ENCODE data around the gene MLLT6.

DNA sequence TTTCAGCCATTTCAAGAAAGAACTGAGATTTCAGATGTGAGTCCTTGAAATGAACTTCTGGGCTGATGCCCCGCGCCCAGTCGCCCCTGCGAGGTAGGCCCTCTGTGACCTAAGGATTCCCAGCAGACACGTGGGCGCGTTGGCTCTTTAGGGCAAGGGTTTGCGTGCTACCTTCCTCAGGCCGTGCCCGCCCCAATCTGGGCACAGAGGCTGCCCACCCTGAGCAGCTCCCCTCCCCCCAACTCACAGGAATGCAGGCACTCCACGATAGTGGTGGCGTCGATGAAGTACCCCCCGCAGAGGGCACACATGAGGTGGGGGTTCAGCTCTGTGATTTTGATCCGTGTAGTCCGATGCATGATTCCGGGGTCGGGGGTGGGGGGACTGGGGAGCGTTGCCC is 35.0 kb downstream of the MLLT6 start:
- TF ChIP-seq POLR2A (IDR thresholded peaks at IDR 0.05; ENCODE audit: low read depth, low read length) (no peak), FOS (IDR thresholded peaks at IDR 0.05; ENCODE audit: low read depth, low read length) (no peak), CHD1 (IDR thresholded peaks at IDR 0.05; ENCODE audit: low read depth, low read length) (no peak), CEBPB (IDR thresholded peaks at IDR 0.05; ENCODE audit: low read depth, low read length) (no peak), RAD21 (IDR thresholded peaks at IDR 0.05; ENCODE audit: low read length) (no peak), NFE2L2 (IDR thresholded peaks at IDR 0.05; ENCODE audit: low read depth, low read length) (no peak), RCOR1 (IDR thresholded peaks at IDR 0.05; ENCODE audit: insufficient replicate concordance, low read length) (no peak), BHLHE40 (IDR thresholded peaks at IDR 0.05; ENCODE audit: low read depth, low read length) (no peak), RFX5 (IDR thresholded peaks at IDR 0.05; ENCODE audit: low read depth, low read length) (no peak)
- TF ChIP-seq, protein P1, sequence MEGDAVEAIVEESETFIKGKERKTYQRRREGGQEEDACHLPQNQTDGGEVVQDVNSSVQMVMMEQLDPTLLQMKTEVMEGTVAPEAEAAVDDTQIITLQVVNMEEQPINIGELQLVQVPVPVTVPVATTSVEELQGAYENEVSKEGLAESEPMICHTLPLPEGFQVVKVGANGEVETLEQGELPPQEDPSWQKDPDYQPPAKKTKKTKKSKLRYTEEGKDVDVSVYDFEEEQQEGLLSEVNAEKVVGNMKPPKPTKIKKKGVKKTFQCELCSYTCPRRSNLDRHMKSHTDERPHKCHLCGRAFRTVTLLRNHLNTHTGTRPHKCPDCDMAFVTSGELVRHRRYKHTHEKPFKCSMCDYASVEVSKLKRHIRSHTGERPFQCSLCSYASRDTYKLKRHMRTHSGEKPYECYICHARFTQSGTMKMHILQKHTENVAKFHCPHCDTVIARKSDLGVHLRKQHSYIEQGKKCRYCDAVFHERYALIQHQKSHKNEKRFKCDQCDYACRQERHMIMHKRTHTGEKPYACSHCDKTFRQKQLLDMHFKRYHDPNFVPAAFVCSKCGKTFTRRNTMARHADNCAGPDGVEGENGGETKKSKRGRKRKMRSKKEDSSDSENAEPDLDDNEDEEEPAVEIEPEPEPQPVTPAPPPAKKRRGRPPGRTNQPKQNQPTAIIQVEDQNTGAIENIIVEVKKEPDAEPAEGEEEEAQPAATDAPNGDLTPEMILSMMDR (conservative IDR thresholded peaks at IDR 0.05; ENCODE audit: low read depth, low read length), result no peak
- TF ChIP-seq, protein P2, sequence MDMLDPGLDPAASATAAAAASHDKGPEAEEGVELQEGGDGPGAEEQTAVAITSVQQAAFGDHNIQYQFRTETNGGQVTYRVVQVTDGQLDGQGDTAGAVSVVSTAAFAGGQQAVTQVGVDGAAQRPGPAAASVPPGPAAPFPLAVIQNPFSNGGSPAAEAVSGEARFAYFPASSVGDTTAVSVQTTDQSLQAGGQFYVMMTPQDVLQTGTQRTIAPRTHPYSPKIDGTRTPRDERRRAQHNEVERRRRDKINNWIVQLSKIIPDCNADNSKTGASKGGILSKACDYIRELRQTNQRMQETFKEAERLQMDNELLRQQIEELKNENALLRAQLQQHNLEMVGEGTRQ (IDR thresholded peaks at IDR 0.05; ENCODE audit: low read depth, low read length), result no peak
